Neutrophil (primary cell): ENCODE data around the gene TAB2.
"Not testable (repeated sequence)": the region's sequence is repeated elsewhere in the genome, so short reads cannot be mapped to it uniquely, and the experiment has no call there.

ENCODE experiments used
- H3K27ac ChIP-seq: fragments of 200-600 bp; sonication (generic); 2 replicates; pipeline ENCODE4 v1.5.1; 2016; ENCODE audit warnings: mild to moderate bottlenecking, moderate library complexity
- H3K27me3 ChIP-seq: fragments of 200-600 bp; sonication (generic); 2 replicates; pipeline ENCODE4 v1.6.0; 2016; ENCODE audit warnings: mild to moderate bottlenecking
- H3K36me3 ChIP-seq: fragments of 200-600 bp; sonication (generic); 2 replicates; pipeline ENCODE4 v1.5.1; 2017
- H3K4me1 ChIP-seq, 2 experiments: fragments of 200-600 bp in 1 of 2; sonication (generic) in 1 of 2; 1 replicate in 1 of 2; 2 replicates in 1 of 2; pipeline versions ENCODE4 v1.5.1 to v1.6.1; 2013 to 2016; ENCODE audit warnings: low read depth in 1 of 2, low read length in 1 of 2, mild to moderate bottlenecking in 1 of 2, moderate library complexity in 1 of 2; ENCODE audit not compliant: control insufficient read depth in 1 of 2, insufficient read depth in 1 of 2
- H3K4me3 ChIP-seq, 2 experiments: fragments of 200-600 bp in 1 of 2; sonication (generic) in 1 of 2; 1 replicate in 1 of 2; 2 replicates in 1 of 2; pipeline ENCODE4 v1.5.1; 2013 to 2016; ENCODE audit warnings: low read depth in 1 of 2, low read length in 1 of 2, mild to moderate bottlenecking in 1 of 2, moderate library complexity in 1 of 2
- H3K9me3 ChIP-seq: fragments of 200-600 bp; sonication (generic); 2 replicates; pipeline ENCODE4 v1.5.1; 2016
- CTCF ChIP-seq: fragments of 200-600 bp; sonication (generic); IDR thresholded peaks from 2 replicates; pipeline ENCODE4 v1.5.1; 2016; ENCODE audit warnings: antibody characterized with exemption

Gene TAB2

GRCh38 chr6:149439626-149440025 is 122.1 kb downstream of the TAB2 start:
- no peaks in the 10 kb centered on the region for H3K4me1 ChIP-seq
- no peaks in the 10 kb centered on the region for H3K27me3 ChIP-seq
- no peak overlapping the region for H3K27ac ChIP-seq
- no peaks in the 10 kb centered on the region for H3K36me3 ChIP-seq
- no peak overlapping the region for H3K4me3 ChIP-seq
- H3K9me3 ChIP-seq: no peaks in the 10 kb centered on the region
- no peak for TF ChIP-seq CTCF

- no peaks in the 10 kb centered on the region for H3K9me3 ChIP-seq
- H3K27ac ChIP-seq: no peak overlapping the region
- no peaks in the 10 kb centered on the region for H3K36me3 ChIP-seq
- no peaks in the 10 kb centered on the region for H3K27me3 ChIP-seq
- TF ChIP-seq CTCF: no peak
- no peak overlapping the region for H3K4me3 ChIP-seq
- no peaks in the 10 kb centered on the region for H3K4me1 ChIP-seq
Observed at GRCh38 chr6:149440735-149441671, 123.5 kb downstream of the TAB2 start.

GRCh38 chr6:149441740-149442139 is 124.2 kb downstream of the TAB2 start:
- H3K4me3 ChIP-seq: no peak overlapping the region
- H3K27me3 ChIP-seq: no peaks in the 10 kb centered on the region
- H3K36me3 ChIP-seq: no peaks in the 10 kb centered on the region
- TF ChIP-seq CTCF: no peak
- H3K4me1 ChIP-seq: no peaks in the 10 kb centered on the region
- H3K9me3 ChIP-seq: no peaks in the 10 kb centered on the region
- no peak overlapping the region for H3K27ac ChIP-seq

- no peak overlapping the region for H3K27ac ChIP-seq
- no peaks in the 10 kb centered on the region for H3K27me3 ChIP-seq
- H3K36me3 ChIP-seq: no peaks in the 10 kb centered on the region
- H3K9me3 ChIP-seq: no peaks in the 10 kb centered on the region
- H3K4me3 ChIP-seq: no peak overlapping the region
- TF ChIP-seq CTCF: no peak
- no peaks in the 10 kb centered on the region for H3K4me1 ChIP-seq
Observed at GRCh38 chr6:149443411-149444181, 126.1 kb downstream of the TAB2 start.

- not testable (repeated sequence) for H3K27ac ChIP-seq, H3K27me3 ChIP-seq, H3K4me1 ChIP-seq, H3K4me3 ChIP-seq, H3K36me3 ChIP-seq, H3K9me3 ChIP-seq
Observed at GRCh38 chr6:149444360-149445094, 127.0 kb downstream of the TAB2 start.
